Upper lobe of right lung (tissue), 1 donor: ENCODE measurements around the gene HSPA8. TPM values are rescaled to one million over a fixed set of nuclear protein-coding genes. Genes with fewer than 3 reads are reported as not detected.

ENCODE experiments used
- ATAC-seq: fragments of 200-7000 bp; cut with Tn5 transposase; one replicate; pipeline ENCODE4 v1.9.1; 2020; ENCODE audit warnings: mild to moderate bottlenecking, moderate library complexity
- DNase-seq: peaks from one replicate; pipeline ENCODE4 v3.0.0-alpha.2; 2020
- H3K27ac ChIP-seq: fragments of 200-600 bp; one replicate; pipeline ENCODE4 v1.8.0; 2022
- H3K27me3 ChIP-seq: fragments of 200-600 bp; one replicate; pipeline ENCODE4 v1.8.0; 2022; ENCODE audit warnings: mild to moderate bottlenecking
- H3K36me3 ChIP-seq: fragments of 200-600 bp; one replicate; pipeline ENCODE4 v1.8.0; 2022
- H3K4me1 ChIP-seq: fragments of 200-600 bp; one replicate; pipeline ENCODE4 v1.8.0; 2022
- H3K4me3 ChIP-seq: fragments of 200-600 bp; one replicate; pipeline ENCODE4 v1.8.0; 2022; ENCODE audit warnings: mild to moderate bottlenecking
- H3K9me3 ChIP-seq: fragments of 200-600 bp; one replicate; pipeline ENCODE4 v1.8.0; 2022
- CTCF ChIP-seq: fragments of 200-600 bp; IDR thresholded peaks from one replicate; pipeline ENCODE4 v1.8.0; 2022; ENCODE audit warnings: antibody characterized with exemption
- intact Hi-C: fragments of 100-400 bp; cut with DNase I; formaldehyde crosslinking; loops from one replicate; pipeline ENCODE4 v1.11.0; 2022
- total RNA-seq: library from RNA; stranded (reverse); fragmentation: NEBNext Ultra II Directional; extraction: Animal tissue kit (Norgen Biotek cat#: 25700); gene quantifications from one replicate; pipeline ENCODE4 v1.2.1, GENCODE V29; 2021
- donor health status: DM: no; HTN: yes; CAD: no; lungs with severe emphysema.

The HSPA8 gene
- total RNA-seq, 1 donor from 2014 or later = 840 TPM

- H3K4me3 ChIP-seq = no peak overlapping the region
- intact Hi-C loops = no loop called here
- ATAC-seq = no peak
- H3K4me1 ChIP-seq = no peaks in the 10 kb centered on the region
- H3K27ac ChIP-seq = no peak overlapping the region
- H3K27me3 ChIP-seq = no peaks in the 10 kb centered on the region
- H3K9me3 ChIP-seq = no peaks in the 10 kb centered on the region
- no peak for DNase-seq
- TF ChIP-seq CTCF = no peak
- H3K36me3 ChIP-seq = no peaks in the 10 kb centered on the region
Measured at GRCh38 chr11:123045101-123045500, 16.8 kb downstream of the HSPA8 start.

GRCh38 chr11:123041185-123041584 lies 20.8 kb downstream of the HSPA8 start:
- DNase-seq (no peak), ATAC-seq (no peak)
- H3K27ac ChIP-seq = no peak overlapping the region
- no peaks in the 10 kb centered on the region for H3K9me3 ChIP-seq
- no peaks in the 10 kb centered on the region for H3K36me3 ChIP-seq
- H3K4me1 ChIP-seq = no peaks in the 10 kb centered on the region
- intact Hi-C loops = no loop called here
- H3K27me3 ChIP-seq = no peaks in the 10 kb centered on the region
- no peak overlapping the region for H3K4me3 ChIP-seq
- TF ChIP-seq CTCF = no peak

- DNase-seq (no peak), ATAC-seq (no peak)
- no peaks in the 10 kb centered on the region for H3K4me1 ChIP-seq
Measured at GRCh38 chr11:123040111-123040432, 21.9 kb downstream of the HSPA8 start.

DNA sequence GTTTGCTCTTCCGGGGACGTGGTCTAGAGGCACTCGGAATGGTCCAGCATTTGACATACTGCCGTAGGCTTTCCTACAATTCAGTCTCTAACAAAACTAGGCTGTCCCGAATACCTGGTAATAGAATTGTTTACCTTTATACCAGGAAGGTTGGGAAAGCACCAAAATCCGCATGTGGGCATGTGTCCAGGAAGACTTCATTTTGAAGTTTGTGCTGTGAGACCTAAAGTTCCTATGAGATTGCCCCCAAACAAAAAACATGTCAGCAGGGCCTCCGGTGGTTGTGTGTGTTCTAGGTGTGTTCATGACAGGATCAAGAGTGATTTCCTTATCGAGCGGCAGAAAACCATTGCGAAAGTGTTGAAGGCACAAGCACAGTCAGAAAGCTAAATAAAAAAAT lies 26.1 kb downstream of the HSPA8 start:
- Histone ChIP-seq H3K27ac (no peak overlapping the region), H3K27me3 (no peaks in the 10 kb centered on the region), H3K4me1 (no peaks in the 10 kb centered on the region), H3K36me3 (no peaks in the 10 kb centered on the region), H3K9me3 (no peaks in the 10 kb centered on the region), H3K4me3 (no peak overlapping the region)
- no peak for DNase-seq
- intact Hi-C loops = no loop called here
- no peak for ATAC-seq
- TF ChIP-seq CTCF = no peak

More at GRCh38 chr11:123040111-123040432, 21.9 kb downstream of the HSPA8 start:
- no peak for TF ChIP-seq CTCF
- Histone ChIP-seq H3K27me3 (no peaks in the 10 kb centered on the region), H3K4me3 (no peak overlapping the region), H3K9me3 (no peaks in the 10 kb centered on the region), H3K36me3 (no peaks in the 10 kb centered on the region), H3K27ac (no peak overlapping the region)
- intact Hi-C loops = no loop called here

DNA sequence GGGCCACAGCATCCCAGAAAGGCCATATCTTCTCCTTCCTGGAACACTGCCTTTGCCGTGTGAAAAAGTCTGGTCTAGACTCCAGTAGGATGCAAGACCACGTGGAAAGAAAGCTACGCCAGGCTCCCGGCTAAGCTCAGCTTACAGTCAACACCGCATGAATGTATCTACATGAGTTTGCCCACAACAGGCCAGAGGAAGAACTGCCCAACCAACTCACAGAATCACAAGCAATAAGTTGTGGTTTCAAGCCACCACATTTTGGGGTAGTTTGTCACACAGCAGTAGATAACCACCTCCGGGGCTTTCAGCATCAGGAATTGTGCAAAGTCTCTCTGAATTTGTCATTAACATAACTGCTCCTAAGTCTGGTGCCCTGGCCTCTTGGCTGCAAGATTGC lies 27.3 kb downstream of the HSPA8 start:
- no peak for ATAC-seq
- Histone ChIP-seq H3K4me1 (no peaks in the 10 kb centered on the region), H3K9me3 (no peaks in the 10 kb centered on the region), H3K36me3 (no peaks in the 10 kb centered on the region), H3K27ac (no peak overlapping the region), H3K4me3 (no peak overlapping the region), H3K27me3 (no peaks in the 10 kb centered on the region)
- no peak for DNase-seq
- intact Hi-C loops = no loop called here
- TF ChIP-seq CTCF = no peak

DNA sequence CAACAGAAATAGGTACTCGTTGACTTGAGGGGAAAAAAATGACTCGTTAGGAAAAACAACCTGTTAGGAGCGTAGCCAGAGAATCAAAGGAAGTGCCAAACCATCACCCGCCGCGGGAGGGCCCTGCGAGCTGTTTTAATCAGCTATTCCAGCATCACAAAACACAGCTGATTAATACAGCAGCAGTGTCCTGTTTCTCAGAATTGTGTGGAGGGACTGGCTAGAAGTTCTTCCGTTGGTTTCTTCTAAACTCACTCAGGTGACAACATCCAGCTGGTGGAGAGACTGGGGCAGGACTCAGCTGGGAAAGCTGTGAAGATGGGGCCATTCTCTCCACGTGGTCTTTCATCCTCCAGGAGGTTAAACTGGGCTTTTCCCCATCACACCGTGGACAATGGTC lies 28.0 kb downstream of the HSPA8 start:
- Histone ChIP-seq H3K36me3 (no peaks in the 10 kb centered on the region), H3K4me3 (no peak overlapping the region), H3K4me1 (no peaks in the 10 kb centered on the region), H3K9me3 (no peaks in the 10 kb centered on the region), H3K27me3 (no peaks in the 10 kb centered on the region), H3K27ac (no peak overlapping the region)
- ATAC-seq (no peak), DNase-seq (no peak)
- TF ChIP-seq CTCF = peak; percentile 9
- intact Hi-C loops = no loop called here
